K562 (cell line): Measurements from ENCODE around the gene KLHL35. TPM values are rescaled to one million over a fixed set of nuclear protein-coding genes. Genes with fewer than 3 reads are reported as not detected.

Experiments used
- ATAC-seq: fragments of 200-7000 bp; cut with Tn5 transposase; 3 replicates; pipeline ENCODE4 v1.9.1; 2020; ENCODE audit warnings: moderate library complexity
- BruUV-seq: library from RNA; stranded (reverse); fragments of 400-500 nt; replicated peaks from 2 replicates; lab custom pipeline; 2021; lab: Mats Ljungman, UMichigan
- CTCF ChIA-PET: fragments of 300-600 bp; formaldehyde crosslinking; extraction: SDS; loops from one replicate; lab custom pipeline; 2021; ENCODE audit warnings: low intra/inter-chr PET ratio; lab: Yijun Ruan, JAX
- POLR2A ChIA-PET: fragments of 300-600, 350-650 bp; sonication (Branson Sonifier 250); formaldehyde crosslinking; extraction: SDS; loops from one replicate; lab custom pipeline; 2021; ENCODE audit warnings: antibody characterized with exemption, inconsistent platforms; lab: Yijun Ruan, JAX
- DNase-seq, 4 experiments: peaks; one replicate each; pipeline versions ENCODE4 v3.0.0 to v3.0.0-alpha.2; 2011 to 2018; ENCODE audit warnings: low spot score in 3 of 4, mixed read lengths in 3 of 4; ENCODE audit errors: extremely low read depth in 1 of 4
- FAIRE-seq: peaks from 2 replicates; lab custom pipeline; 2011; peaks lifted over from hg19 to GRCh38; lab: Jason Lieb, UNC
- H2AFZ ChIP-seq: 2 replicates; pipeline ENCODE4 v1.6.0; 2011; ENCODE audit warnings: low read depth, low read length, control low read depth, inconsistent platforms
- H3K27ac ChIP-seq: fragments of 200-600 bp; 3 replicates; pipeline ENCODE4 v1.8.0; 2011; ENCODE audit warnings: low read depth, mild to moderate bottlenecking, control low read depth, inconsistent platforms, low read length, moderate library complexity, mixed read lengths; ENCODE audit errors: extremely low read depth
- H3K27me3 ChIP-seq, 2 experiments: fragments of 300-600 bp in 1 of 2; 2 replicates in 1 of 2; 3 replicates in 1 of 2; pipeline versions ENCODE4 v1.6.0 to v1.8.0; 2011; ENCODE audit warnings: inconsistent platforms in 2 of 2, low read length in 2 of 2, mild to moderate bottlenecking in 1 of 2, mixed read lengths in 1 of 2, moderate library complexity in 1 of 2; ENCODE audit not compliant: control insufficient read depth in 2 of 2, insufficient read depth in 2 of 2
- H3K36me3 ChIP-seq: fragments of 300-600 bp; 3 replicates; pipeline ENCODE4 v1.8.0; 2011; ENCODE audit warnings: mild to moderate bottlenecking, low read length, inconsistent platforms; ENCODE audit not compliant: control insufficient read depth, insufficient read depth
- H3K4me1 ChIP-seq, 2 experiments: fragments of 200-600 bp in 1 of 2; replicated peaks in 1 of 2; 2 replicates in 1 of 2; 3 replicates in 1 of 2; pipeline versions ENCODE4 v1.5.1 to v1.8.0; 2011; ENCODE audit warnings: inconsistent platforms in 2 of 2, low read length in 2 of 2, mild to moderate bottlenecking in 1 of 2, mixed read lengths in 1 of 2, moderate library complexity in 1 of 2; ENCODE audit not compliant: control insufficient read depth in 2 of 2, insufficient read depth in 2 of 2
- H3K4me2 ChIP-seq: 2 replicates; pipeline ENCODE4 v1.6.1; 2011; ENCODE audit warnings: low read length, control low read depth, inconsistent platforms, mixed read lengths; ENCODE audit not compliant: insufficient read depth
- H3K4me3 ChIP-seq: fragments of 200-600 bp; sonication (generic), shearing (Covaris generic); 2 replicates; pipeline ENCODE4 v1.5.1; 2016; ENCODE audit warnings: control low read depth, inconsistent platforms
- H3K79me2 ChIP-seq: fragments of 200-600 bp; 3 replicates; pipeline ENCODE4 v1.8.0; 2011; ENCODE audit warnings: low read length, inconsistent platforms; ENCODE audit not compliant: control insufficient read depth, insufficient read depth
- H3K9ac ChIP-seq, 2 experiments: 2 replicates each; pipeline versions ENCODE4 v1.6.0 to v1.6.1; 2011; ENCODE audit warnings: low read depth in 2 of 2, low read length in 2 of 2, control low read depth in 1 of 2, inconsistent platforms in 1 of 2, mild to moderate bottlenecking in 1 of 2, mixed read lengths in 1 of 2; ENCODE audit not compliant: insufficient read depth in 1 of 2
- H3K9me1 ChIP-seq: one replicate; pipeline ENCODE4 v1.6.0; 2011; ENCODE audit warnings: inconsistent platforms, mild to moderate bottlenecking, low read length, moderate library complexity; ENCODE audit not compliant: control insufficient read depth, insufficient read depth
- H3K9me3 ChIP-seq: replicated peaks from 2 replicates; pipeline ENCODE4 v1.5.1; 2011; ENCODE audit warnings: low read depth, low read length, inconsistent platforms; ENCODE audit not compliant: control insufficient read depth, insufficient read depth
- H4K20me1 ChIP-seq: replicated peaks from 2 replicates; pipeline ENCODE4 v1.6.1; 2011; ENCODE audit warnings: low read length, inconsistent platforms, mixed read lengths; ENCODE audit not compliant: control insufficient read depth, insufficient read depth
- CREB3L1 ChIP-seq: fragments of 450-650 bp; IDR thresholded peaks from 2 replicates; pipeline ENCODE4 v1.6.1; 2014; ENCODE audit warnings: low read depth, mild to moderate bottlenecking, moderate library complexity, borderline replicate concordance
- CUX1 ChIP-seq: fragments of 200-800 bp; sonication (Bioruptor generic); IDR thresholded peaks from 2 replicates; pipeline ENCODE4 v1.6.1; 2016; ENCODE audit warnings: missing genetic modification characterization, missing compliant biosample characterization
- DPF2 ChIP-seq: fragments of 450-650 bp; IDR thresholded peaks from 2 replicates; pipeline ENCODE4 v1.6.1; 2016
- HINFP ChIP-seq: fragments of 450-650 bp; conservative IDR thresholded peaks from 2 replicates; pipeline ENCODE4 v1.6.1; 2016; ENCODE audit warnings: missing genetic modification characterization, low read depth, mild to moderate bottlenecking, control low read depth, missing compliant biosample characterization
- HMGN3 ChIP-seq: IDR thresholded peaks from 2 replicates; pipeline ENCODE4 v1.6.1; 2011; ENCODE audit warnings: borderline replicate concordance, low read depth, mild to moderate bottlenecking, mixed read lengths, low read length; ENCODE audit not compliant: insufficient read length; ENCODE audit errors: extremely low read depth
- KDM5B ChIP-seq: fragments of 200-600 bp; sonication (generic); IDR thresholded peaks from 2 replicates; pipeline ENCODE4 v1.6.1; 2012; ENCODE audit warnings: low read depth, mild to moderate bottlenecking, moderate library complexity, low read length, control low read depth, inconsistent platforms; ENCODE audit not compliant: insufficient replicate concordance
- MAFK ChIP-seq: IDR thresholded peaks from 2 replicates; pipeline ENCODE4 v1.6.1; 2011; ENCODE audit warnings: low read length, improper control_type of control experiment
- MNT ChIP-seq, 2 experiments: fragments of 450-650 bp; conservative IDR thresholded peaks; 2 replicates each; pipeline ENCODE4 v1.6.1; 2017; ENCODE audit warnings: mild to moderate bottlenecking in 2 of 2, moderate library complexity in 2 of 2
- SMAD3 ChIP-seq: fragments of 450-650 bp; formaldehyde crosslinking; conservative IDR thresholded peaks from 2 replicates; pipeline ENCODE4 v1.4.0; 2020; ENCODE audit warnings: mild to moderate bottlenecking
- ZNF561 ChIP-seq: fragments of 450-650 bp; formaldehyde crosslinking; conservative IDR thresholded peaks from 2 replicates; pipeline ENCODE4 v1.4.0; 2020; ENCODE audit warnings: mild to moderate bottlenecking, moderate library complexity
- WGBS: fragments of 100-300 bp; shearing (Covaris generic); methylation state at CpG from one replicate; pipeline ENCODE4 v1.1.6; 2016; ENCODE audit warnings: low coverage, mixed read lengths; ENCODE audit not compliant: insufficient coverage; ENCODE audit errors: missing lambda C conversion rate; 5-methylcytosine and 5-hydroxymethylcytosine counted together
- in situ Hi-C: fragments of 300-500 bp; cut with MboI; formaldehyde crosslinking; loops from 4 replicates; pipeline ENCODE4 v1.15.0; 2018; ENCODE audit warnings: inconsistent platforms, mixed read lengths
- intact Hi-C: fragments of 100-400 bp; cut with micrococcal nuclease; formaldehyde crosslinking; loops from 2 replicates; pipeline ENCODE4 v1.14.2; 2022
- polyA plus RNA-seq, 8 experiments: library from polyadenylated mRNA; depleted of rRNA in 4 of 8; stranded (reverse) in 5 of 8; unstranded in 3 of 8; fragments of >200 nt; fragmentation: Nextera tagmentation in 2 of 8; fragmentation: Illumina TruSeq in 1 of 8; extraction: Ambion mirVana in 2 of 8; extraction: Trizol in 1 of 8; gene quantifications; 2 replicates each; pipeline versions ENCODE4 v1.2.1 to v1.2.3, GENCODE V29; 2011 to 2014; ENCODE audit warnings: inconsistent platforms in 1 of 8, missing spikeins in 1 of 8
- total RNA-seq, 7 experiments: library from RNA; depleted of rRNA in 6 of 7; stranded (reverse); fragments of >200 nt in 6 of 7; fragmentation: Illumina TruSeq in 2 of 7; extraction: Trizol in 2 of 7; gene quantifications; 2 replicates each; pipeline versions ENCODE4 v1.2.1 to v1.2.3, GENCODE V29; 2011 to 2021; ENCODE audit warnings: low replicate concordance in 1 of 7

The KLHL35 gene
- total and polyA plus RNA-seq, 9 of the 15 experiments (the other 6 are each of a cell fraction or from before 2014, with no cell fraction given), result not detected

GRCh38 chr11:75481922-75482606 lies 49.1 kb upstream of the KLHL35 start:
- Histone ChIP-seq H4K20me1 (no peaks in the 10 kb centered on the region), H3K4me3 (no peak overlapping the region), H3K27ac (peak overlapping the region; percentile 38; the same call in 2 of the 3 replicates), H3K36me3 (no peaks in the 10 kb centered on the region), H3K27me3 (no peaks in the 10 kb centered on the region), H3K9me1 (no peaks in the 10 kb centered on the region), H3K79me2 (no peaks in the 10 kb centered on the region), H2AFZ (peak overlapping the region; percentile 58), H3K4me2 (peak overlapping the region; percentile 1; the same call in 1 of the 2 replicates), H3K9ac (peak overlapping the region; percentile 17 to 78; a peak in 3 of 4 replicates), H3K9me3 (no peaks in the 10 kb centered on the region), H3K4me1 (peaks cover 39 to 52% of the 10 kb centered on the region in 2 experiments)
- peak; percentile 4; the same call in 1 of the 3 replicates for ATAC-seq
- peak; percentile 55 for FAIRE-seq
- in situ Hi-C loops, result no loop called here
- intact Hi-C loops, result no loop called here
- WGBS, result 25% methylated on average over 12 of the region's 12 CpGs
- DNase-seq, result peak in 2 of 4 experiments; percentile 24 to 30
- ChIA-PET POLR2A (interaction anchor here (0.5 to 1.0 kb wide), 7 partner anchors 13 to 233 kb away, joined by 3 to 4 read pairs (median 3); no protein-coding TSS in a partner anchor), CTCF (no interaction called here)
- no TSS peak for BruUV-seq
- 0 out of 2 replicates have a peak, but pooled peaks have one; percentile 43 for TF ChIP-seq CUX1 (CRISPR knock-in tag)
- TF ChIP-seq DPF2, result peak; percentile 46; the same call in 1 of the 2 replicates
- no peak for TF ChIP-seq SMAD3 (CRISPR knock-in tag)
- peak; percentile 4 for TF ChIP-seq KDM5B
- TF ChIP-seq HMGN3, result no peak
- TF ChIP-seq HINFP, result 0 out of 2 replicates have a peak, but pooled peaks have one; percentile 27
- TF ChIP-seq MNT (conservative IDR thresholded peaks at IDR 0.05), result no peak; a peak in 1 of 4 replicates
- no peak for TF ChIP-seq CREB3L1
- TF ChIP-seq MAFK, result peak; percentile 6; the same call in 1 of the 2 replicates
- TF ChIP-seq ZNF561 (CRISPR knock-in tag), result no peak
